ENCODE results near the gene PIP5K1C.

Gene PIP5K1C

DNA sequence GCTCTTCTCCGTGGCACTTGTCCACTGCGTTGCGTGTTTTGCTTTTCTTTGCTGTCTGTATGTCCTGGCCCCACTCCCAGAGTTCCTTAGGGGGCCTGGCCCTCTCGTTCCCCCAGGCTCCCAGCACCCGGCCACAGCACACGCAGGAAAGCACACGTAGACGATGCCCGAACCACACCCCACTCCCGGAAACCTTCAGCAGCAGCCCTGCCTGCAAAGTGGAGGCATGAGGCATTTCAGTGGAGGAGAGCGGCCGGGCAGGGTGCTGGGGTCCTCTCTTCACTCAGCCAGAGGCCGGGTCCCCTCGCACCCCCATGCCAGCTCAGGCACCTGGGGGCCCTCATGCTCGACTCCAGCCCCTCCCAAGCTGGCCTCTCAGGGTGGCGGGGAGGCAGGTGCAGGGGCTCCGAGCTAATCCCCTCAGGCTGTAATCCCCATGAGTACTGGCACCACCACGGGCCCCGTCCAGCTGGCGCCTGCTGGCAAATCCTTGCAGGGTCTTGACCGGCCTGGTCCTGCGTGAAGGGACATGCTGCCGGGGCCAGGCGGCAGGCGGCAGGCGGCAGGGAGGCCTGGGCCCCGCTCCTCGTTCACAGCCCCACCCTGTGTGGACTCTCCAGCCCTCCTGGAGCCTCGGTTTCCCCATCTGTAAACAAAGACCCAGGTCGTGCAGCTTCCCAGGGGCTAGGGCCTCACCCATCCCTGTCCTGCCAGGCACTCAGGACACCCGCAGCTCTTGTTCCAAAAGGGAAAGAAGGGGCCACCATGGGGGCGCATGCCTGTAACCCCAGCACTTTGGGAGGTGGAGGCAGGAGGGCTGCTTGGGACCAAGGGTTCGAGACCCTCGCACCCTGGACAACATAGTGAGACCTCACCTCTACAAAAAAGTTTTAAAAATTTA, 7.0 kb downstream of the PIP5K1C start:
- no peak for DNase-seq

DNA sequence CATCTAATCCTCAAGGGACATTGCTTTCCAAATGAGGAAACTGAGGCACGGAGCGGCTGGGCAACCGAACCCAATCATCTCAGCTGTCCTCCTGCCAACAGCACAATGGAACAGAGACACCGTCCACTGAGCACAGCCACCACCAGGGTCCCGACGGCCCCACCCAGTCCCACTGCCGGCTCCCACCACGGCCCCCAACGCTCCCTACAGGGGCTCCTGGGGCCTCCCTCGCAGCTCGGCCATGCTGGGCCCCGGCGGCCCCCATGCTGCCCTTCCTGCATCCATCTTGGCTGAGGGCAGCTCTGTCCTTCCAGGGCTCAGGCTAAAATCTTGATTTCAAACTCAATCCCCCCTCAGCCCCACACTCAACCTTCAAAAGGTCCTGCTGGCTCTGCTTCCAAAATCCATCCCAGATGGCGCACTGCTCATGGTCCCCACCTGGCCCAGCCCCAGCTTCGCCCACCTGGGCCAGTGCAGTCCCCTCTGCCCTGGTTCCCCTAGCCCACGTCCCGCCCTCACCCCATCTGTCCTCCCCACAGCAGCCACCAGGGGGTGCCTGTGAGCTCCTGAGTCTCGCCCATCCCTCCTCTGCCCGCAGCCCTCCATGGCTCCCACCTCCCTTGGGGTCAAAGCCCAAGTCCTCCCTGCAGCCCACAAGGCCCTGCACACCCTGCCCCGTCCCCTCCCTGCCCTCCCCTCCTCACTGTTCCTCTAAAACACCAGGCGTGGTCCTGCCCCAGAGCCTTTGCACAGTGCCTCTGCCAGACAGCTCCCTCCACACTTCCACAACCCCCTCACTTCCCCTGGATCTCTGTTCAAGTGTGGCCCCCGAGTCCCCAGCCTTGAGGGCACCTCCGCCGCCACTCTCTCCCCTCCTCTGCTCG, 7.9 kb downstream of the PIP5K1C start:
- peak; percentile 82 for DNase-seq

DNA sequence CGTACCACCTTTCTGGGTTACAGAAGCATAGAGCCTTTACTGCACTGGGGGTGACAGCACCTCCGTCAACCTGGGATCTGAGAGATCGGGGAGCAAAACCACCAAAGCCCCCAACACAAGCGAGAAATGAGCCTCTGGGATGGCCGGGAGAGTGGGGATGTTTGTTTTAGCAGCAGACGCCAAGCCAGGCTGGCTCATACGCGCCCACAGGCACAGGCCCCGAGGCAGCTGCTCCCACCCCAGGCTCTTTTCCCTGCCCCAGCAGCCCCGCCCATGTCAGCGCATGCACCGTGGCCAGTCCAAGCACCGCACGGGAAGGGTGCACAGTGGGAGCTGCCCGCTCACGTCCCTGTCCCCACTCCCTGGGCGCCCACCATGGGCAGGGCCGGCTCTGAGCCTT, 8.5 kb downstream of the PIP5K1C start:
- DNase-seq = no peak

GRCh38 chr19:3691372-3691716, 8.9 kb downstream of the PIP5K1C start:
- DNase-seq = no peak

DNA sequence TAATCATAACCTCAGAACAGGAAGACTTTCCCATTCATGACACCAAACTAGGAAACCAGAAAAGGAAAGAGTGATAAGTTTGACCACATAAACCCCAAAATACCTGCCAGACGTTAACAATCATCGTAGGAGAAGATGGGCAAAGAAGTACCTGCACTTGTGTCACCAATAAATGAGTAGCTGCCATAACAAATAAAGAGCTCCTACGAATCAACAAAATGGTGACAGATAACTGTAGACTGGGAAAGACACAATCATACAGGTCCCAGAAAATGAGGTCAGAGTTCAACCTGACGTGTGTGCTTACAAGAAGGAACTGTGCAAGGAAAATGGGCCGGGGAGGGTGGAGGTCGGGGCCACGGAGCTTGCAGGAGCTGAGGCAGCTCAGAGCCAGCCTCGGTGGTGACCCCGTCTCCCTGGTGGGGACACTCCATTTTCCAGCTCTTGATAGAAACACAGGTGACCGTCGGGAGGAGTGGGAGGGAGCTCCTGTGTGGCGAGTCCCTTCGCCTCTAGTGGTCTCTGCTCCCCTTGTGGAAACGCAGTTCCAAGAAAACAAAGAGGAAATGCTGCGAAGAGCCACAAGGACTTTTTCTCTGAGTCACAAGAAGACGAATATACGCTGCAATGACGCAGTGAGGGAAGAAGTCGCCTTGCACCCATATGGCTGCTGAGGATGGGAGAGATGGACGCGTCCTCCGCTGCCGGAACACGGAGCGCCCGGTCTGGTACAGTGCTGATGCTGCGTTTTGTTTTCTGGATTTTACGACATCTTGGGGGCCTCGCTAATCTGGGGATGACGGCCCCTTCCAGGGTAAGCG, 9.5 kb downstream of the PIP5K1C start:
- DNase-seq = peak; percentile 40

- DNase-seq = peak; percentile 50
These were observed 12.2 kb downstream of the PIP5K1C start for GRCh38 chr19:3687774-3688706.

- DNase-seq = no peak
These were observed 12.9 kb downstream of the PIP5K1C start for GRCh38 chr19:3687393-3687773.

GRCh38 chr19:3684817-3685410, 15.4 kb downstream of the PIP5K1C start:
- no peak for DNase-seq

DNA sequence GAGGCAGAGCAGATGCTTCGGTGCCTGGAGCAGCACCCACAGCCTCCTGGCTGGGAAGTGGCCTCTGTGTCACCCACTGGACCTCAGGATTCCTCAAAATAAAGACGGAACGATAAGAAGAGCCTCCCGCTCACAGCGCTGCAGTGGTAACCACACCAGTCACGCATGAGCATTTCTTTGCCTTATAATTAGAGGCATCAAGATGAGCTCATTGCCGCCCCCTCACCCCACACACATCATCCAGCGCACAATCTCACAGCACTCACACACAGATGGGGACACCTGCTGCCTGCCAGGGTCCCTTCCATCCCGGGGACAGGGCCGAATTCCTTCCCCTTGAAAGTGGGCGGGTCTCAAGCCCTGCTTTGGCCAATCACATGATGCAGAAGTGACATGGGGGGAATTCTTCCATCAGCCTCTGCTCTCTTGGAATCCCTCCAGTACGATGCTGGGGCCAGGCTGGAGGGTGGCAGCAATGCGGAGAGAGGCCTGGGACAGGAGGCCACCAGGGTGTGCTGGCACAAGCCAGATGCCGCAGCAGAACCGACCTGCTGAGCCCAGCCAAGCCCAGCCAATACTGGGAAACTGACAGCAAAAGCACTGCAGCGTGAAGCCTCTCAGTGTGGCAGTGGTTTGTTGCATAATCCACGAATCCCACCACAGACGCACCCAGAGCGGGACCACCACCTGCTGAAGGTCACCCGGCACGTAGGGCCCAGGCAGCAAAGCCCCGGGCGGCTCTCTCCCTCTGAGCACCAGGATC, 16.0 kb downstream of the PIP5K1C start:
- no peak for DNase-seq

- DNase-seq = no peak
These were observed 16.7 kb downstream of the PIP5K1C start for GRCh38 chr19:3683405-3684053.

DNA sequence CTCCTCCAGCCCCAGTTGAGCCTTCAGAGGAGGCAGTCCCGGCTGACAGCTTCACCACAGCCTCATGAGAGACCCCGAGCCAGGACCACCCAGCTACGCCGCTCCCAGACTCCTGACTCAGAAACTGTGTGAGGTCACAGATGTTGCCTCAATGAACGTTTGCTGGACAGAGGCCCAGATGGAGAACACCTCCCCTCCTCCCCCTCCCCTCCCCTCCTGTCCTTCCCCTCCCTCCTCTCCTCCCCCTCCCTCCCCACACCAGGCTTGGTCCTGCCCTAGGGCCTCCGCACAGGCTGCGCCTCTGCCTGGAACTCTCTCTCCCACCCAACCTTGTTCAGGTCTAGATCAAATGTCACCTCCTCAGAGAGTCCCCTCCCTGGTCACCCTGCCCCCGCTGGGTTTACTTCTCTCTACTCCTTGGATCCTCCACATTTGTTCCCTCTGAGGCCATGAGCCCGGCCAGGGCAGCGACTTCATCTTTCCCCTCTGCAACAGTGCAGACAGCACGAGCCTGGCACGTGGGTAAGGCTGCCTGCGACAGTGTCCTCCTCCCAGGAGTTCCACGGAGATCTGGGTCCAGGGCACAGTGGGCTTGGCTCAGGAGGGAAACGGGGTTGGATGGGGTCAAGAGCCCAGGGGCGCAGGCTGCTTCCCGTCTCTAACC, 17.4 kb downstream of the PIP5K1C start:
- DNase-seq = no peak

GRCh38 chr19:3682286-3682685, 18.0 kb downstream of the PIP5K1C start:
- DNase-seq = no peak

DNA sequence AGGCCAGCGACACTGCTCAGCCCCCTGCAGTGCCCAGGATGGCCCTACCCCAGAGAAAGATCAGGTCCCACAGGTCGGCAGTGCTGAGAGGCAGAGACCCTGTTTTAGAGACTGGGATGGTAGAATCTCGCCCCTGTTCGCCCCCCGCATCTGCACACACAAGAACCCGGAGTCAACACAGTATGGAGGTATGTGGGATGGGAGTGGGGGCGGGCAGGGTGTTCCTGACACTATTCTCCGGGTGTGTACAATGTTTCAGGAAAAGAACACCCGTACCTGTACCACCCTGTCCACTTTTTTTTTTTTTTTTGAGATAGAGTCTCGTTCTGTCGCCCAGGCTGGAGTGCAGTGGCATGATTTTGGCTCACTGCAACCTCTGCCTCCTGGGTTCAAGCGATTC, 19.3 kb downstream of the PIP5K1C start:
- DNase-seq = no peak

DNA sequence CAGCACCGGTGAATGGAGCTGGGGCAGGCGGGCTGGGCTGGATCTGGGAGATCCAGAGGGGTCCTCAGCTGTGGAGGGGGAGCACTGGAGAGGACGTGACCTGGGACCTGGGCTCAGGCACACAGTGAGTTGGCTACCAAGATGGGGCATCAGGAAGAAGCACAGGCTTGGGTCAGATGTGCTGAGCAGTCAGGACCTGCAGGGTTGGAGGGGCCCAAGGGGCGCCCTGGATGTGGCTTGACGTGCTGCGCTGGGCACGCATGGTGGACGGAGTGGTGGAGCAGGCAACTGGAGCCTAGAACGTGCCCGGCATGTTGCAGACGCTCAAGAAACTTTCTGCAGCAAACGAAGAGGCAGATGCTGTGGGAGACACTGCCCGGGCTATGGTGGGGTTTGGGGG, 20.7 kb downstream of the PIP5K1C start:
- DNase-seq = no peak

GRCh38 chr19:3679138-3679537, 21.1 kb downstream of the PIP5K1C start:
- no peak for DNase-seq

DNA sequence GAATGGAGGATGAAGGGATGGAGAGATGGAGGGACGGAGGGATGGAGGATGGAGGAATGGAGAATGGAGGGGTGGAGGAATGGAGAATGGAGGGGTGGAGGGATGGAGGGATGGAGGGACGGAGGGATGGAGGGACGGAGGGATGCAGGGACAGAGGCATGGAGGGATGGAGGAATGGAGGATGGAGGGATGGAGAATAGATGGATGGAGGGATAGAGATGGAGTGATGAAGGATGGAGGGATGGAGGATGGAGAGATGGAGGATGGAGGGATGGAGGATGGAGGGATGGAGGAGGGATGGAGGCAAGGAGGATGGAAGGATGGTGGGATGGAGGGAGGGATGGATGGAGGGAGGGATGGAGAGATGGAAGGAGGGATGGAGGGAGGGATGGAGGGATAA, 22.1 kb downstream of the PIP5K1C start:
- DNase-seq = no peak

GRCh38 chr19:3674784-3675543, 25.3 kb downstream of the PIP5K1C start:
- DNase-seq = no peak

DNA sequence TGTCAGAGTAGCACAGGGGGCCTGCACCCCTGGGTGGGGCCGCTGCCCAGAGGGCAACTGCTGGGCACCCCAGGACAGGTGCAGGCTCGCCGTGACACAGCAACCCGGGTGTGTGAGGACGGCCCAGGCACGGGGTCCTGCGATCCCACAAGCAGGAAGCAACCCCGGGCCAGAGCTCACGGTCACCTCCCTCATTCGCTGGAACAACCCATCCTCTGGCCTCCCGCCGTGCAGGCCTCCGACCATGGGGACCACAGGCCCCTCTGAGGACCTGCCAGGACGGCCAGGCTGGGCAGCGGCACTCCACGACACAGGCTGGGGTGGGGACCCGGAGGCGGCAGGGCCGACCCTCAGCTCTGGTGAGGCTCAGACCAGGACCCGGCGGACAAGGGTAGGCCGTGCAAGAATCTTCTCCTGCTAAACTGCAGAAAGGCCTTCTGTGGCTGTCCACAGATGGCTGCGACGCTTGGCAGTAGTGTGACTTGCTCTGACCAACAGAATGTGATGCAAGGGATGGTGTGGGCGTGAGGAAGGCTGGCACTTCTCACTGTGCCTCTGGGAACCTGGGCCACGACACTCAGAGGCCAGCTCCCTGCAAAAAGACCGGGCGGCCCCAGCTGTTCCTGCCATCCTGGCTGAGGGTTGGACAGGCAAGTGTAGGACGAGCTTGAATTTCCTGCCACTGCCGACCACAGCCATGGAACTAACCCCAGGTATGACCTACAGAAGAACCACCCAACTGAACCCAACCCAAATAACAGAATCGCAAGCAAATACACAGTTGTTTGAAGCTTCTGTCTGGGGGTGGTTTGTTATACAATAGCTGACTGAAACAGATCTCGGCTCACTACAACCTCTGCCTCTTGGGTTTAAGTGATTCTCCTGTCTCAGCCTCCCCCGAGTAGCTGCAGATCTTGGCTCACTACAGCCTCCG, 26.5 kb downstream of the PIP5K1C start:
- no peak for DNase-seq

Measured in stimulated activated CD8-positive, alpha-beta memory T cell treated with anti-CD3 and anti-CD28 coated beads, Interleukin-4, amount 100 ng/mL, for 48 hours (primary cell).